Measurements from ENCODE around the gene KDM6A.

- no peak for TF ChIP-seq CTCF (optimal IDR thresholded peaks at IDR 0.05 in 1 of 3, IDR thresholded peaks at IDR 0.05 in 1 of 3, conservative IDR thresholded peaks at IDR 0.05 in 1 of 3; ENCODE audit: extremely low read depth in 1 of 3, insufficient read depth in 2 of 3, low read length in 3 of 3)
- TF ChIP-seq EZH2 (IDR thresholded peaks at IDR 0.05; ENCODE audit: low read length): no peak
Measured at GRCh38 chrX:45083314-45083713, 210.3 kb downstream of the KDM6A start.
